CD14-positive monocyte (primary cell): ENCODE measurements around the gene EEF1AKMT1. TPM values are rescaled to one million over a fixed set of nuclear protein-coding genes. Genes with fewer than 3 reads are reported as not detected.

Experiments
- DNase-seq, 3 donors: peaks; one replicate each; pipeline ENCODE4 v3.0.0-alpha.2; 2011 to 2022
- H2AFZ ChIP-seq: 2 replicates; pipeline ENCODE4 v1.6.0; 2012; ENCODE audit warnings: mild to moderate bottlenecking, low read depth, low read length, inconsistent platforms; ENCODE audit not compliant: insufficient read depth, poor library complexity, severe bottlenecking
- H3K27ac ChIP-seq, 2 donors: 1 replicate in 1 of 2; 2 replicates in 1 of 2; pipeline ENCODE4 v1.5.1; 2012 to 2013; ENCODE audit warnings: low read length in 2 of 2, control low read depth in 1 of 2, inconsistent platforms in 1 of 2, low read depth in 1 of 2, mild to moderate bottlenecking in 1 of 2
- H3K27me3 ChIP-seq, 2 donors: one replicate each; pipeline versions ENCODE4 v1.6.0 to v1.6.1; 2011 to 2013; ENCODE audit warnings: low read length in 2 of 2; ENCODE audit not compliant: control insufficient read depth in 2 of 2, insufficient read depth in 2 of 2
- H3K36me3 ChIP-seq, 2 donors: replicated peaks in 1 of 2; 1 replicate in 1 of 2; 2 replicates in 1 of 2; pipeline versions ENCODE4 v1.5.1 to v1.6.1; 2012 to 2013; ENCODE audit warnings: low read length in 2 of 2, control low read depth in 1 of 2, inconsistent platforms in 1 of 2, mild to moderate bottlenecking in 1 of 2; ENCODE audit not compliant: insufficient read depth in 2 of 2, control insufficient read depth in 1 of 2
- H3K4me1 ChIP-seq, 2 donors: 1 replicate in 1 of 2; 2 replicates in 1 of 2; pipeline versions ENCODE4 v1.5.1 to v1.6.1; 2012 to 2013; ENCODE audit warnings: low read length in 2 of 2, control low read depth in 1 of 2, inconsistent platforms in 1 of 2, mild to moderate bottlenecking in 1 of 2, moderate library complexity in 1 of 2; ENCODE audit not compliant: insufficient read depth in 2 of 2, control insufficient read depth in 1 of 2
- H3K4me2 ChIP-seq: replicated peaks from 2 replicates; pipeline ENCODE3; 2012; ENCODE audit warnings: low read length, moderate library complexity, mild to moderate bottlenecking; ENCODE audit not compliant: poor library complexity, severe bottlenecking; ENCODE audit errors: extremely low read depth
- H3K4me3 ChIP-seq, 3 experiments: fragments of 200-600 bp in 1 of 3; sonication (generic) in 1 of 3; replicated peaks in 1 of 3; 1 replicate in 2 of 3; 2 replicates in 1 of 3; pipeline ENCODE4 v1.5.1; 2011 to 2013; ENCODE audit warnings: low read length in 3 of 3, mild to moderate bottlenecking in 3 of 3, control low read depth in 2 of 3, low read depth in 2 of 3, inconsistent platforms in 1 of 3, moderate library complexity in 1 of 3
- H3K79me2 ChIP-seq: 2 replicates; pipeline ENCODE4 v1.6.0; 2012; ENCODE audit warnings: mild to moderate bottlenecking, control low read depth, inconsistent platforms, low read length, moderate library complexity; ENCODE audit not compliant: insufficient read depth
- H3K9ac ChIP-seq: 2 replicates; pipeline ENCODE4 v1.6.0; 2017; ENCODE audit warnings: low read length, mild to moderate bottlenecking; ENCODE audit not compliant: insufficient read depth, poor library complexity, severe bottlenecking
- H3K9me3 ChIP-seq, 2 donors: replicated peaks in 1 of 2; 1 replicate in 1 of 2; 2 replicates in 1 of 2; pipeline versions ENCODE4 v1.5.1 to v1.6.1; 2012 to 2013; ENCODE audit warnings: low read length in 2 of 2, control low read depth in 1 of 2; ENCODE audit not compliant: control insufficient read depth in 1 of 2, insufficient read depth in 1 of 2
- H4K20me1 ChIP-seq: 2 replicates; pipeline ENCODE4 v1.6.0; 2012; ENCODE audit warnings: mild to moderate bottlenecking, low read length, control low read depth, moderate library complexity; ENCODE audit not compliant: insufficient read depth
- H3K27ac Mint-ChIP-seq, 7 donors: one replicate each; pipeline ENCODE4 v1.8.0; 2020; ENCODE audit warnings: mild to moderate bottlenecking in 7 of 7, mixed read lengths in 7 of 7, moderate library complexity in 6 of 7, inconsistent platforms in 2 of 7
- H3K27me3 Mint-ChIP-seq, 3 donors: one replicate each; pipeline ENCODE4 v1.8.0; 2021 to 2022; ENCODE audit warnings: low read depth in 3 of 3, mild to moderate bottlenecking in 3 of 3, mixed read lengths in 3 of 3, moderate library complexity in 3 of 3, inconsistent platforms in 1 of 3
- H3K36me3 Mint-ChIP-seq, 2 donors: one replicate each; pipeline ENCODE4 v1.8.0; 2020; ENCODE audit warnings: mixed read lengths in 2 of 2, inconsistent platforms in 1 of 2, mild to moderate bottlenecking in 1 of 2
- H3K4me1 Mint-ChIP-seq: one replicate; pipeline ENCODE4 v1.8.0; 2020; ENCODE audit warnings: mild to moderate bottlenecking, mixed read lengths
- H3K4me3 Mint-ChIP-seq, 2 donors: one replicate each; pipeline ENCODE4 v1.8.0; 2020; ENCODE audit warnings: mild to moderate bottlenecking in 2 of 2, mixed read lengths in 2 of 2, moderate library complexity in 1 of 2
- H3K9me3 Mint-ChIP-seq, 7 donors: one replicate each; pipeline ENCODE4 v1.8.0; 2020 to 2022; ENCODE audit warnings: mixed read lengths in 7 of 7, mild to moderate bottlenecking in 6 of 7, moderate library complexity in 6 of 7, inconsistent platforms in 2 of 7
- CTCF ChIP-seq: fragments of 200-600 bp; IDR thresholded peaks from one replicate; pipeline ENCODE4 v1.8.0; 2022; ENCODE audit warnings: antibody characterized with exemption, mild to moderate bottlenecking
- WGBS: methylation state at CpG from one replicate; pipeline ENCODE4 v1.1.5; 2013; ENCODE audit warnings: missing lambda C conversion rate; ENCODE audit not compliant: insufficient coverage; 5-methylcytosine and 5-hydroxymethylcytosine counted together
- intact Hi-C, 2 donors: fragments of 100-400 bp; cut with micrococcal nuclease; formaldehyde crosslinking; loops; one replicate each; pipeline versions ENCODE4 v1.15.0 to v1.15.1; 2023
- polyA plus RNA-seq, 3 donors: library from polyadenylated mRNA; depleted of rRNA in 1 of 3; unstranded in 2 of 3; stranded (reverse) in 1 of 3; fragments of 300-500 nt in 2 of 3; fragments of >200 nt in 1 of 3; fragmentation: Illumina TruSeq in 2 of 3; gene quantifications; 1 replicate in 2 of 3; 2 replicates in 1 of 3; pipeline ENCODE4 v1.2.3, GENCODE V29; 2012 to 2021

The EEF1AKMT1 gene
- polyA plus RNA-seq, 3 donors: 1.7 to 4.2 (median 4.2) TPM

- H3K4me3 Mint-ChIP-seq: peak overlapping the region; percentile 78 to 83
- H3K27ac ChIP-seq: no peak overlapping the region
- H3K9me3 Mint-ChIP-seq: peaks cover 0 to 7% (median 4%) of the 10 kb centered on the region in 7 donors
- no peaks in the 10 kb centered on the region for H4K20me1 ChIP-seq
- TF ChIP-seq CTCF: peak; percentile 2
- H3K27me3 Mint-ChIP-seq: peaks cover 33 to 47% (median 45%) of the 10 kb centered on the region in 3 donors
- intact Hi-C loops: no loop called here
- peak overlapping the region in 1 of 3 experiments; percentile 26 for H3K4me3 ChIP-seq
- no peaks in the 10 kb centered on the region for H3K36me3 ChIP-seq
- peak overlapping the region; percentile 60 for H3K4me2 ChIP-seq
- H3K79me2 ChIP-seq: no peaks in the 10 kb centered on the region
- peaks cover 0 to 3% of the 10 kb centered on the region in 2 donors for H3K9me3 ChIP-seq
- no peak overlapping the region for H3K9ac ChIP-seq
- no peak for DNase-seq
- H3K27ac Mint-ChIP-seq: peak overlapping the region in 1 of 7 donors; percentile 26
- peaks cover 0 to 2% of the 10 kb centered on the region in 2 donors for H3K36me3 Mint-ChIP-seq
- WGBS: 65% methylated on average over 3 of the region's 20 CpGs
- peaks cover 11 to 12% of the 10 kb centered on the region in 2 donors for H3K4me1 ChIP-seq
- peaks cover 15% of the 10 kb centered on the region for H3K4me1 Mint-ChIP-seq
- no peak overlapping the region for H2AFZ ChIP-seq
- peaks cover 22 to 30% of the 10 kb centered on the region in 2 donors for H3K27me3 ChIP-seq
These were observed 69.2 kb downstream of the EEF1AKMT1 start for GRCh38 chr13:20704459-20705069.

GRCh38 chr13:20703780-20704458, 69.8 kb downstream of the EEF1AKMT1 start:
- Histone ChIP-seq H3K36me3 (no peaks in the 10 kb centered on the region), H3K9ac (no peak overlapping the region), H3K4me2 (peak overlapping the region; percentile 96), H3K79me2 (no peaks in the 10 kb centered on the region), H4K20me1 (no peaks in the 10 kb centered on the region), H3K4me1 (peaks cover 11 to 12% of the 10 kb centered on the region in 2 donors), H3K27me3 (peaks cover 22 to 30% of the 10 kb centered on the region in 2 donors), H3K4me3 (peak overlapping the region in 2 of 3 experiments; percentile 23 to 48), H3K27ac (no peak overlapping the region), H3K9me3 (peaks cover 0 to 3% of the 10 kb centered on the region in 2 donors), H2AFZ (no peak overlapping the region)
- WGBS: under 1% methylated on average over 66 of the region's 98 CpGs
- H3K36me3 Mint-ChIP-seq: peaks cover 0 to 2% of the 10 kb centered on the region in 2 donors
- TF ChIP-seq CTCF: peak; percentile 51
- H3K27me3 Mint-ChIP-seq: peaks cover 33 to 47% (median 45%) of the 10 kb centered on the region in 3 donors
- no peak overlapping the region for H3K4me3 Mint-ChIP-seq
- peaks cover 15% of the 10 kb centered on the region for H3K4me1 Mint-ChIP-seq
- H3K27ac Mint-ChIP-seq: no peak overlapping the region
- intact Hi-C loops: no loop called here
- H3K9me3 Mint-ChIP-seq: peaks cover 0 to 7% (median 4%) of the 10 kb centered on the region in 7 donors
- DNase-seq: peak; percentile 64 to 71 (median 70)
